Ammon's horn (tissue), 1 donor: Measurements from ENCODE around the gene MAP3K10.

ENCODE experiments used
- DNase-seq: peaks from one replicate; pipeline ENCODE4 v3.0.0-alpha.2; 2016; ENCODE audit warnings: low spot score

MAP3K10 gene

DNA sequence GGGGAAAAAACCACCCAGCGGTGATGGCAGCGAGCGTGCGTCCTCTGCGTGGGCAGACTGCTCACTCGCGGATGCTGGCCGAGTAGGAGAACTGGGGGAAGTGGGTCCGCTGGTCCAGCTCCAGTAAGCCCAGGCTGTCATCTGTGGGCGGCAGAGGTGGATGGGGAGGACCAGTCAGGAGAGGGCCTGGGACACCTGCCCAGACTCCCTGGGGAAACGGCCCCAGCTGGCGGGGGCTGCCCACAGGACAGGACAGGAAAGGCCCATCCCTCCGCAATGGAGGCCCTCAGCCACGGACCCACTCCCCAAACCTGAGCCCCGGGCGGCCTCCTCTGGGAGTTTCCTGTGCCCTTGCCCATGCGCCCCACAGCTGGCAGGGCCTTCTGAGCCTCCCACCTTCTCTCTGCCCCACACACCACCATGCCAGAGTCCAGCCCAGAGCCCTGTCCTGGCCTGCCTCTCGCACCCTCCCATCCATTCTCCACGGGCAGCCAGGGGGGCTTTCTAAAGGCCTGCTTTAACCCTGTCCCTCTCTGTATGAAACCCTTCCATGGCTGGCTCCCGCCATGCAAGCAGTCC lies 42.7 kb downstream of the MAP3K10 start:
- DNase-seq = no peak

DNA sequence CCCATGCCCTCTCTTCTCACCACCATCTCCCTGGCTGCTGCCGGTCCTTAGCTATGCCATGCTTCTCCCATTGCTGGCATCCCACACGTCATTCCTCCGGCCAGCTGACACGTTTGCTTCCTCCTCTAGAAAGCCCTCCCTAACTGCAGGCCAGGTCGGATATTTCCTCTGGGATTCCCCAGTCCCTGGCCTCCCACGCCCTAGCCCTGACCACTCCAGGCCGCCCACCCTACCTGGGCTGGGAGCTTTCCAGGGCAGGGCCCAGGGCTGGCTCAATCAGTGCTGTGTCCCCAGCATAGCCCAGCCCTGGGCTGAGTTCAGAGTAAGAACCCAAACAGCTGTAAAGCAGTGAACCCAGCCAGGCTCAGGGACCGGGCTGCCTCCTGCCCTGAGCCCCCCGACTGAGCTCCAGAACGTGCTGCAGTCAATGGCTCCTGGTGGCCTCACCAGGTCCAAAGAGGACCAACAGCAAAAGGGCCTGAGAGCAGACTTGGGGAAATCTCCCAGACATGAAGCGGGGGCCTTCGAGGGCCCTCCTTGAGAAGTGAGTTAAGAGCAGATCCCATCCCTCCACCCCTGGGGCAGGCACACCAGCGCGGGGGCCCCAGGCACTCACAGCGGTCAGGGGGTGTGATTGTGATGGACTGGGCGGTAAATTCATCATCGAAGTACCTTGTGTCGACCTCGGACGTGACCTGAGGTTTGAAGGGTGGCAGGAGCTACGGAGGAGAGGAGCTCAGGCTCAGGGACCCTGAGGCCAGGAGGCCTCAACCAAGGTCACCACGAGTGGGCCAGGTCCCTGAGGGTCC lies 43.4 kb downstream of the MAP3K10 start:
- DNase-seq = no peak

DNA sequence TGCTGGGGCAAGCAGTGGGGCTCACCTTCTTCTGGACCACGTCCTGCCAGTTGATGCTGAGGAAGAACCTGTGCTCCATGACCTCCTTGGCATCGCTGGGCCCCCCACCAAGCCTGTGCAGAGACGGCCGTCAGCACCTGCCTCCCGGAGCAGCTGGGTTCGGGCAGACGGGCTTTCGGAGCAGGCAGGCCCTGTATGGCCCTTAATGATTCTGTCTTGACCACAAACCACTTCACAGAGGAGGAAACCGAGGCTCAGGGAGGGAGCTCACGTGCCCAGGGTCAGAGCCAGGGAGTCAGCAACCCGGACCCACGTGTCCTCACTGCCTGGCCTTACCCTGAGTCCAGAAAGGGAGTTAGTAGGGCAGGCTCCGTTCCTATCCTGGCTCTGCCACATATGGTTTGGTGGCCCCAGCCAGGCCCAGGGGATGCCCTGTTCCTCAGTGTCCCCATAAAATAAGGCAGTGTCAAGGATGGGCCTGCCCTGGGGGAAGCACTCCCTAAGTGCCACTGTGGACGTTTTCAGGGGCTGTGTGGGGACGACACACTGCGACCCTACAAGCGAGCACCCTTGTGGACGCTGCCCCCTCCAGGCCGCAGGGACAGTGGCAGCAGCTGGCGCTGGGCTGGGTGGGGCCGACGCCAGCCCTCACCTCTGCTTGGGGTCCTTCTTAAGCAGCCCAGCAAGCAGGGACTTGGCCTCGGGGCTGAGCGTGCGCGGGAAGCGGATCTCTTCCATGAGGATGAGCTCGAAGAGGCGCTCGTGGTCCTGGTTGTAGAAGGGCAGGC lies 44.2 kb downstream of the MAP3K10 start:
- DNase-seq = no peak

- no peak for DNase-seq
Measured at GRCh38 chr19:40236026-40236355, 44.8 kb downstream of the MAP3K10 start.

- DNase-seq = no peak
Measured at GRCh38 chr19:40236366-40236765, 45.1 kb downstream of the MAP3K10 start.

DNA sequence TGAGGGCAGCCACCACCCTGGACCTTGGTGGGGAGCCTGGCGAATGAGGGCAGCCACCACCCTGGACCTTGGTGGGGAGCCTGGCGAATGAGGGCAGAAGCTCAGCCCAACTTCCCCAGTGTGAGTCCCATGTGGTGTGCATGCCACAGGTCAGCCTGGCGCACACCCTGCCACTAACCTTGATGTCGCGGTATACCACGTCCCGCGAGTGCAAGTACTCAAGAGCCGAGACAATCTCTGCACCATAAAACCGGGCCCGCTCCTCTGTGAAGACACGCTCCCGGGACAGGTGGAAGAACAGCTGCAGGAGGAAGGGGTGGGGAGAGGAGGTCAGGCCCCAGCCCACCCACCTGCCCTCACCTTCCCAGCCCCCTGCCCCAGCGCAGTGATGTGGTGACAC lies 46.6 kb downstream of the MAP3K10 start:
- no peak for DNase-seq

DNA sequence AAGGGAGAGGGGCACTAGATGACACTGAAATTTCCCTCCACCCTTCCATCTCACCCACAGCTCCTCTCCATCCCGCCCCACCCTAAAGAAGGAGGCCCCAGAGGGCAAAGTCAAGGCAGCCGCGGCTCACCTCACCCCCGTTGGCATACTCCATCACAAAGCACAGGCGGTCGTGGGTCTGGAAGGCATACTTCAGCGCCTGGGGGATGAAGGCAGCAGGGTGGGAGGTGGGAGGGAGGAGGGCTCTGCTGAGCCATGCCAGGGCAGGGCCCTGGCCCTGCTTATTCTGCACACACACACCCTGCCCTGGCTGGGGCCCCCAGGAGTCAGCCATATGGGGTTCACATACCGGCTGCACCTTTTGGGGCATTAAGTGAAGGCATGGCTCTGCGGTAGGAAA lies 47.5 kb downstream of the MAP3K10 start:
- DNase-seq = no peak

DNA sequence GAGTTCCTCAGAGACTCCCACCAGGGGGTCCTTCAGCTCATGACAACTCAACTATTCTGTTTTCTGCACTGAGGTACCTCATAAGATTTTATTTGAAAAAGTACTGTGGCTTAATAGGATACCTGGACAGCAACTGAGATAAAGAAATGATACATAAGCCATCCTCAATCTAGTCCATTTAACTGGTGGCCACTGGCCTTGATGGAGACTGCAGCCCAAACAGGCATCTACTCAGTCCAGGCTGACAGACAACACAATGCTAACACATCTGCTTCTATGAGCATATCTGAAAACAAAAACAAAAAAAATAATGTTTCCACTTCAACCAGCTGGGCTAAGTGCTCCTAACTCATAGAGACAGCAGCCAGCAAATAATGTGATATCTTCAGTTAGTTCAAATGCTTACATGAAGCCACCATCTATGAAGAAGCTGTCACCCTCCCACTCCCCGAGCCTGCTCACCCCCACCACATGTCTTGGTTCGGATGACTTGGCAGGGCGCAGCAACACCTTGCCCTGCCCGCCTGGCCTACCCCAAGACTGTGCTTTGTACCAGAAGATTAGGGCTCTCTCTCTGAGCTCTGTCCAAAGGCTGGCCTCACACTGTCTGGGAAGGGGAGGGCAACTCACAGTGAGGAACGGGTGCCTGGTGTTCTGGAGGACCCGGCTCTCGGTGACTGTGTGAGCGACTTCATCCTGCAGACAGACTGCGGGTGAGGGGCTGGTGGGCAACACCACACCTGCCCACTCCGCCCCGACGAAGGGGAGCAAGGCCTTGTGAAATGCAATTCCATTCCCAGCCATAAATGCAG lies 48.4 kb downstream of the MAP3K10 start:
- DNase-seq = no peak

DNA sequence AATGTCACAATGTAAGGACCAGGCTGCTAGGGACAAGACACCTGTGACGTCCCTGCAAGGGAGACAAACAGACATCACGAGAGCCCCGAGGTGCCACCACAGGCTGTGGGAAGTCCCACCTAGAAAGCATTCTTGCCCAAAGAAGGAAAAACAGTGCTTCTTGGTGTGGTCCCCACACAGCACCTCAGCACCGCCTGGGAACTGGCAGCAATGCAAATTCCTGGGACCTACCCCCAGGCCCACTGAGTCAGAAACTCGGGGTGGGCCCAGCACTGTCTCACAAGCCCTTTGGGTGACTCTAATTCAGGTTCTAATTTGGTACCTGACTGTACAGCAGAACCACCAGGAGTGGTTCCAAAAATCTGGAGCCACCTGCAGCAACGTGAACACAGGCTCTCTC lies 49.1 kb downstream of the MAP3K10 start:
- no peak for DNase-seq

DNA sequence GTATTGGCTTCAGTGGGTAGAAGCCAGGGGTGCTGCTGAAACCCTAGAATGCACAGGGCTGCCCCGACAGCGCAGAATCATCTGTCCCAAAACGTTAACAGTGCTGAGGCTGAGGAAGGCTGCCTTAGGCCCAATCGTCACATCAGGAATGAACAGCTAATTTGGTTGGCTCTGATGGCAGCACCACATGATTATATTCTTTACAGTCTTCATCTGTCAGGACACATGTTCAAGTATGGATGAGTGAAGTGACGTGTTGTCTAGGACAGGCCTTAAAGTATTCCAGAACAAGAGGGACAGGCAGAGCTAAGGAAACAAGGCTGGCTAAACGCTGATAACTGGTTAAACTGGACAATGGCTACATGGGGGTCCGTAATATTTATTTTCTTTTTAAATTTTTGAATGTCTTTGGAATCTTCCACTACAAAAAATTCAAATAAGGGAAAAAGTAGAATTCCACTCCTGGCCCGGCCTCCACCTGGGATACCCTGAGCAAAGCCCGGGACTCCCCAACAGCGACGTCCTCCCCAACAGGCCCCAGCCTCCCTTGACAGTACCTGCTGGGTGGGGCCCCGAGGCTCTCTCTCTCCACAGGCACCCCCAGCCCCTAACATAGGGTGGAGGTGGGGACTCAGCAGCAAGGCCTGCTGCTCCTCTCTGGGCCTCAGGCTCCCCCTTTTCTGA lies 50.0 kb downstream of the MAP3K10 start:
- DNase-seq = no peak

DNA sequence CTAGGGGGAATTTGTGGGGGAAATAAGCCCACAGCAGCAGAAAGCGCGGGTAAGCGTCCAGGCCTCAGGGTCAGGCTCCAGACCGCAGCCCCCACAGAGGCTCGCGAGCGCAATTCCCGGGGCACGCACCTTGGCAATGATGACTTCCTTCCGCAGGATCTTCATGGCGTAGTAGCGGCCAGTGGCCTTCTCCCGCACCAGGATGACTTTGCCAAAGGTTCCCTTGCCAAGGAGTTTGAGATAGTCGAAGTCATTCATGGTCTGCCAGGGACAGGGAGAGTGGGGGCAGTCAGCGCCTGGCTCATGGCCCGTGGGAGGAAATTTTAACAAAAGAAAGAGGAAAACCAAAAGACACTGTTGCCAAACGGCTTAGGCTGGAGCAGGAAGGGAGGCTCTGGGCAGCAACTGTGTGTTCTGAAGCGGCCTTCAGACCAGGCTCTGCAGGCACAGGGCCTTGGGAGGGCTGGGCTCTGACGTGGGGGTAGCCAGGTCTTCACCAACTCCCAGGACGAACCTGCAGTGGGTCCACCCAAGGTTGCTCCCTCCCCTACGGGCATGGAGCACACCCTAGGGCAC lies 50.7 kb downstream of the MAP3K10 start:
- peak; percentile 93 for DNase-seq

- no peak for DNase-seq
Measured at GRCh38 chr19:40242480-40242879, 51.3 kb downstream of the MAP3K10 start.

GRCh38 chr19:40243181-40243580 lies 52.0 kb downstream of the MAP3K10 start:
- DNase-seq = no peak

GRCh38 chr19:40244579-40245317 lies 53.5 kb downstream of the MAP3K10 start:
- no peak for DNase-seq

- DNase-seq = no peak
Measured at GRCh38 chr19:40245506-40246128, 54.4 kb downstream of the MAP3K10 start.

- no peak for DNase-seq
Measured at GRCh38 chr19:40246292-40247073, 55.3 kb downstream of the MAP3K10 start.

DNA sequence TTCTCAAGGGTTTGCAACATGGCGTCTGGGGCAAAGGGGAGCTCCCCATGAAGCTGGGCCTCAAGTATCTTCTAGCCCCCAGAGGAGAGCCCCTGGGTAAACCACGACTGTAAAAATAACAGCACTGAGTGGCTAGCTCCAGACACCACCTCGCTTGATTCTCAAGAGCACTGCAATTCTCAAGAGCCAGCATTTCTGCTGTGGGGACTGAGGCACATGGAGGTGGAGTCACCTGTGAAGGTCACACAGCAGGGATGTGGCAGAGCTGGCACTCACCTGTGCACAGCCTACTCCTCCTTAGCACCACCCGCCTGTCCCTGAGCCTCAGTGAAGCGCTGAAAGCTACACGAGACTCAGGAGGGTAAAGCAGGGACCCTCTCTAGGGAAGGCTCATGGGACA lies 56.0 kb downstream of the MAP3K10 start:
- no peak for DNase-seq

DNA sequence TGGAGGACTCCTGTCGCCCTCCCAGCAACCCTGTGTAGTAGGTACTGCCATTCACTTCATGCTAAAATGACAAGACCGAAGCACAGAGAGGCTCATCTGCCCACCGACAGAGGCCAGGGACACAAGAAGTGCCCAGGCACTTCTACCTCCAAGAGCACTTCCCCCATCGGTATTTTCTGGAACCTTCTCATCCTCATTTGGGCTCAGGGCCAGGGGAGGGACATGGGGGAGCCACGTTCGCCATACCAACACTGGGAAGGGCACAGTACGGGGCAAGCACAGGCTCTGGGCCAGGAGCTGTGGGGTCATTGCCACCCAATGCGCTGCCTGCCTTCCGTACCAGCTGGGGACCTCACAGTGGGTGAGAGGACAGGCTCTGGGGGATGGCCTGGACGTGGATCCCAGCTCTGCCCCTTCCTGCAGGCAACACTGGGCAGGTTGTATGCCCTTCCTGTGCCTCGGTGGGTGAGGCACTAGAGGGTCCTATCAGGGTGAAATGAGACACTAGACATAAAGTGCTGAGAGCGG lies 56.6 kb downstream of the MAP3K10 start:
- DNase-seq = no peak

GRCh38 chr19:40249201-40249600 lies 58.0 kb downstream of the MAP3K10 start:
- no peak for DNase-seq
